HL-60 (cell line): ENCODE measurements around the gene LY9.

ENCODE experiments used
- DNase-seq, 2 experiments: peaks; one replicate each; pipeline ENCODE4 v3.0.0-alpha.2; 2010 to 2020; ENCODE audit warnings: low read depth in 1 of 2, low spot score in 1 of 2
- H3K27ac ChIP-seq: fragments of 250-450 bp; sonication (Bioruptor Pico); replicated peaks from 2 replicates; pipeline ENCODE4 v1.5.1; 2020; ENCODE audit warnings: mild to moderate bottlenecking, moderate library complexity
- H3K27me3 ChIP-seq: fragments of 250-450 bp; sonication (Bioruptor Pico); 2 replicates; pipeline ENCODE4 v1.5.1; 2021; ENCODE audit warnings: mild to moderate bottlenecking, moderate library complexity; ENCODE audit not compliant: insufficient read depth, poor library complexity, severe bottlenecking
- H3K4me3 ChIP-seq: replicated peaks from 2 replicates; pipeline ENCODE4 v1.5.1; 2011; ENCODE audit warnings: mild to moderate bottlenecking, control low read depth, low read length; ENCODE audit not compliant: insufficient read depth
- GABPA ChIP-seq: IDR thresholded peaks from 2 replicates; pipeline ENCODE4 v1.6.1; 2012; ENCODE audit warnings: low read depth
- POLR2AphosphoS5 ChIP-seq: IDR thresholded peaks from 2 replicates; pipeline ENCODE4 v1.6.1; 2012; ENCODE audit warnings: low read depth
- SPI1 ChIP-seq: IDR thresholded peaks from 2 replicates; pipeline ENCODE4 v1.6.1; 2012; ENCODE audit warnings: low read depth, mild to moderate bottlenecking, borderline replicate concordance
- TF ChIP-seq, protein P1 (sequence below): IDR thresholded peaks from one replicate; pipeline ENCODE4 v1.5.1; 2011; ENCODE audit warnings: low read length, control low read depth, inconsistent platforms; ENCODE audit not compliant: insufficient read depth
- TF ChIP-seq, protein P2 (sequence below): IDR thresholded peaks from 2 replicates; pipeline ENCODE4 v1.6.1; 2012; ENCODE audit warnings: low read depth; ENCODE audit not compliant: insufficient replicate concordance

Gene LY9

DNA sequence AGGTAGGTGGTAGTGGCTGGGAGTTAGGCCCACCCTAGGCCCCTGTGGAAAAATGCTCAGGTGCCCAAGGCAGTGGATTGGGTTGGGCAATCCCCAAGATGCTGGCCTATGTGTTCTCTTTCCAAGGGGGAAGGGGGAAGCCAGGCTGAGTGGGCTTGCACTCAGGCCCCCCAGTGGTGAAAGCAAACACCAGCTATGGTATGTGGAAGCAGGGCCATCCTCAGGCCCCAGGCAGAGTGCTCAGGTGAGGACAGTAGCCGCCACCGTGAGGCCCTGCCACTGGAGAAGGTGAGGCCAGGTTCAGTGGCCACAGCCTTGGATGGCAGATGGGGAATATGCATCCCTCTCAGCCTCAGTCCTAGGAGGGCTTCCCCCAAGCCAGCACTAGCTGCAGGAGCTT lies 11.8 kb downstream of the LY9 start:
- H3K27ac ChIP-seq = no peak overlapping the region
- TF ChIP-seq, protein P1, sequence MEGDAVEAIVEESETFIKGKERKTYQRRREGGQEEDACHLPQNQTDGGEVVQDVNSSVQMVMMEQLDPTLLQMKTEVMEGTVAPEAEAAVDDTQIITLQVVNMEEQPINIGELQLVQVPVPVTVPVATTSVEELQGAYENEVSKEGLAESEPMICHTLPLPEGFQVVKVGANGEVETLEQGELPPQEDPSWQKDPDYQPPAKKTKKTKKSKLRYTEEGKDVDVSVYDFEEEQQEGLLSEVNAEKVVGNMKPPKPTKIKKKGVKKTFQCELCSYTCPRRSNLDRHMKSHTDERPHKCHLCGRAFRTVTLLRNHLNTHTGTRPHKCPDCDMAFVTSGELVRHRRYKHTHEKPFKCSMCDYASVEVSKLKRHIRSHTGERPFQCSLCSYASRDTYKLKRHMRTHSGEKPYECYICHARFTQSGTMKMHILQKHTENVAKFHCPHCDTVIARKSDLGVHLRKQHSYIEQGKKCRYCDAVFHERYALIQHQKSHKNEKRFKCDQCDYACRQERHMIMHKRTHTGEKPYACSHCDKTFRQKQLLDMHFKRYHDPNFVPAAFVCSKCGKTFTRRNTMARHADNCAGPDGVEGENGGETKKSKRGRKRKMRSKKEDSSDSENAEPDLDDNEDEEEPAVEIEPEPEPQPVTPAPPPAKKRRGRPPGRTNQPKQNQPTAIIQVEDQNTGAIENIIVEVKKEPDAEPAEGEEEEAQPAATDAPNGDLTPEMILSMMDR = no peak
- no peak for TF ChIP-seq GABPA
- TF ChIP-seq, protein P2, sequence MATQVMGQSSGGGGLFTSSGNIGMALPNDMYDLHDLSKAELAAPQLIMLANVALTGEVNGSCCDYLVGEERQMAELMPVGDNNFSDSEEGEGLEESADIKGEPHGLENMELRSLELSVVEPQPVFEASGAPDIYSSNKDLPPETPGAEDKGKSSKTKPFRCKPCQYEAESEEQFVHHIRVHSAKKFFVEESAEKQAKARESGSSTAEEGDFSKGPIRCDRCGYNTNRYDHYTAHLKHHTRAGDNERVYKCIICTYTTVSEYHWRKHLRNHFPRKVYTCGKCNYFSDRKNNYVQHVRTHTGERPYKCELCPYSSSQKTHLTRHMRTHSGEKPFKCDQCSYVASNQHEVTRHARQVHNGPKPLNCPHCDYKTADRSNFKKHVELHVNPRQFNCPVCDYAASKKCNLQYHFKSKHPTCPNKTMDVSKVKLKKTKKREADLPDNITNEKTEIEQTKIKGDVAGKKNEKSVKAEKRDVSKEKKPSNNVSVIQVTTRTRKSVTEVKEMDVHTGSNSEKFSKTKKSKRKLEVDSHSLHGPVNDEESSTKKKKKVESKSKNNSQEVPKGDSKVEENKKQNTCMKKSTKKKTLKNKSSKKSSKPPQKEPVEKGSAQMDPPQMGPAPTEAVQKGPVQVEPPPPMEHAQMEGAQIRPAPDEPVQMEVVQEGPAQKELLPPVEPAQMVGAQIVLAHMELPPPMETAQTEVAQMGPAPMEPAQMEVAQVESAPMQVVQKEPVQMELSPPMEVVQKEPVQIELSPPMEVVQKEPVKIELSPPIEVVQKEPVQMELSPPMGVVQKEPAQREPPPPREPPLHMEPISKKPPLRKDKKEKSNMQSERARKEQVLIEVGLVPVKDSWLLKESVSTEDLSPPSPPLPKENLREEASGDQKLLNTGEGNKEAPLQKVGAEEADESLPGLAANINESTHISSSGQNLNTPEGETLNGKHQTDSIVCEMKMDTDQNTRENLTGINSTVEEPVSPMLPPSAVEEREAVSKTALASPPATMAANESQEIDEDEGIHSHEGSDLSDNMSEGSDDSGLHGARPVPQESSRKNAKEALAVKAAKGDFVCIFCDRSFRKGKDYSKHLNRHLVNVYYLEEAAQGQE = no peak
- no peak for TF ChIP-seq POLR2AphosphoS5
- TF ChIP-seq SPI1 = no peak
- DNase-seq = no peak
- no peaks in the 10 kb centered on the region for H3K27me3 ChIP-seq
- H3K4me3 ChIP-seq = no peak overlapping the region

DNA sequence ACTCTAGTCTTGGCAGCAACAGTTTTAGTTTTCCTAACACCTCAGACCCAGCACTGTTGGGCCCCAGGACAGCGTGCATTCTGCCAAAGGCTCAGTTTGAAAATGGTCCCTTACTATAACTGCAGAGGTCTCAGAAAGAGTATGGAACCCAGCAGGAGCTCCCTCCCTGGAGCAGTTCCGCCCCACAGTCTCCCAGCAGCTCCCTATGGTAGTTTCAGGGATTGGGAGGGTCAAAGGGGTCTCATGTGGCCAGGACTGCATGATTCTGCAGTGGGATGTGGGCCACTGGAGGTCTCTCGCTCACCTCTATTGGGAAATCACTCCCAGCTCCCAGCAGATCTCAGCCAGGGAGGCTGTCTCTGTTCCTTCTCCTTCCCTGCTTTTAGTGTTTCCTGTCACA lies 12.3 kb downstream of the LY9 start:
- DNase-seq = no peak
- Histone ChIP-seq H3K4me3 (no peak overlapping the region), H3K27ac (no peak overlapping the region), H3K27me3 (no peaks in the 10 kb centered on the region)
- TF ChIP-seq GABPA = no peak
- TF ChIP-seq, protein P2 = no peak
- TF ChIP-seq POLR2AphosphoS5 = no peak
- TF ChIP-seq SPI1 = no peak
- TF ChIP-seq, protein P1 = no peak

DNA sequence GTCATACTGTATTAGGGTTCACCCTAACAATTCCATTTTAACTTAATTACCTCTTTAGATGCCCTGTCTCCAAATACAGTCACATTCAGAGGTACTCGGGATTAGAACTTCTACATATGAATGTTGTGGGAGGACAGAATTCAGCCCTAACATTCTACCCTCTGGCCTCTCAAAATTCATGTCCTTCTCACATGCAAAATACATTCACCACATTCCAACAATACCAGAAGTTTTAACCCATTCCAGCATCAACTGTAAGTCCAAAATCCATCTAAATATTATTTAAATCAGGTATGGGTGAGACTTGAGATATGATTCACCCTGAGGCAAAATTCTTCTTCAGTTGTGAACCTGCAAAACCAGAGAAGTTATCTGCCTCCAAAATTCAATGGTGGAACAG lies 14.5 kb downstream of the LY9 start:
- H3K27me3 ChIP-seq = no peaks in the 10 kb centered on the region
- H3K4me3 ChIP-seq = no peak overlapping the region
- no peak overlapping the region for H3K27ac ChIP-seq
- TF ChIP-seq POLR2AphosphoS5 (no peak), GABPA (no peak), SPI1 (no peak)
- TF ChIP-seq, protein P1 = no peak
- TF ChIP-seq, protein P2 = no peak
- no peak for DNase-seq
